GM12873 (cell line): ENCODE measurements around the gene C12orf57.

Source experiments
- CTCF ChIP-seq: IDR thresholded peaks from 2 replicates; pipeline ENCODE4 v1.5.1; 2012; ENCODE audit warnings: low read depth, mild to moderate bottlenecking, moderate library complexity, low read length, control low read depth; ENCODE audit not compliant: insufficient read depth; ENCODE audit errors: missing control alignments

Gene C12orf57

GRCh38 chr12:6968426-6968825 lies 24.6 kb downstream of the C12orf57 start:
- no peak for TF ChIP-seq CTCF

GRCh38 chr12:6970096-6970527 lies 26.3 kb downstream of the C12orf57 start:
- no peak for TF ChIP-seq CTCF

GRCh38 chr12:6974180-6974579 lies 30.4 kb downstream of the C12orf57 start:
- no peak for TF ChIP-seq CTCF

- no peak for TF ChIP-seq CTCF
These were observed 31.6 kb downstream of the C12orf57 start for GRCh38 chr12:6975297-6976032.

GRCh38 chr12:6977653-6978052 lies 33.8 kb downstream of the C12orf57 start:
- TF ChIP-seq CTCF: no peak

GRCh38 chr12:6978188-6978587 lies 34.4 kb downstream of the C12orf57 start:
- TF ChIP-seq CTCF: no peak

GRCh38 chr12:6978611-6979011 lies 34.8 kb downstream of the C12orf57 start:
- TF ChIP-seq CTCF: no peak
